HG03097 (cell line): ENCODE measurements around the gene ESRRG.
"Not testable (repeated sequence)": the region's sequence is repeated elsewhere in the genome, so short reads cannot be mapped to it uniquely, and the experiment has no call there.

Source experiments
- ATAC-seq: cut with Tn5 transposase; IDR thresholded peaks from one replicate; pipeline ENCODE4 v1.9.1; 2021; ENCODE audit not compliant: unreplicated experiment, low FRiP score

Gene ESRRG

DNA sequence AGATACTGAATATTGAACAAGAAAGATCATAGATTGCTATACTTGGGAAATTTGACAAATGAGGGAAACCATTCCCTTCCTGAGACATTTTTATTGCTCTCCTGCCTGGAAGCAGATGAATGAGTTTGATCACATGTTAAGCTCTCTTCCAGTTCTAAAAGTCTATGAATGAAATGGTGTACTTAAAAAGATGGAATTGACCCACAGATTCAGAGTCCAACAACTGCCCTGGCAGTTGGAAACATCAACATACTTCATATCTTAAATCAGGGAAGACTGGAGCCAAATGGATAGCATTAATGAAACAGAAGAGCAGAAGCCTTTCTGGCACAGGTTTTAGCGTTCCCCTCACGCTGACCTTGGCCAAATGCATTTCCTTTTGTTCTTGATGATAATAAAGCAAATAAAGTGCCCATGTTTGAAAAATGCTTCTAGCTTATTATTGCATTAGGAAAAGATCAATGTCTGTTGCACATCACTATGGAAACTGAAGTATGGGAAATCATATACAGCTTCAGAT is 142.6 kb downstream of the ESRRG start:
- no peak for ATAC-seq

DNA sequence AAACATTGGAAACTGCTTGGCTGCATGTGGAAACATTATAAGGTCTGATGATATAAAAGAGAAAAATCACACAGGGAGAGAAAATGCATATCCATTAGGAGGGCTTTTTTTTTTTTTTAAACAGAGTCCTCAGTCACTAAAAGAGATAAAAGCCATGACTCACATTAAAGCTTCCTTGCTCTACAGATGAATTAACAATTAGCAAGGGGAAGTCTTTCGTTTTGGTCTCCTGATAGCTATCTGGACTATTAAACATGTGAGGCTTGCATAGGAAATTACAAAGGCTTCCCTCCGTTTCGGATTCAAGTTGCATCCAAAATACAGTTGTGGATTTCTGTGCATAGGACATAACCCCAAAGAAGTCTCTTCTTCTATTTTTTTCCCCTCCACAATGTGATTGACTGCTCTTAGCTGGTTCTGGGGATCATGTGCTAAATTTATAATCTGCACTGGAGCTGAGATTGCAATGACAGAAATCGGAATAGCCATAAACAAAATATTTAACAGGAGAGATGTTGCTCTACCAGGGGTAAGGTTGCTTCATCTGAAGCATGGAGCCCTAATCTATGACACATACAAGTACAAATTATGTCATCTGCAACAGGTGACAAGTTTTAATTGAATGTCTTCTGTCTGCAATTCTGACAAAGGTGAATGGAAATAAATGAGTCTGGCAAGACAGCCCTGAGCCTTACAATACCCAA is 146.8 kb downstream of the ESRRG start:
- ATAC-seq, result no peak

DNA sequence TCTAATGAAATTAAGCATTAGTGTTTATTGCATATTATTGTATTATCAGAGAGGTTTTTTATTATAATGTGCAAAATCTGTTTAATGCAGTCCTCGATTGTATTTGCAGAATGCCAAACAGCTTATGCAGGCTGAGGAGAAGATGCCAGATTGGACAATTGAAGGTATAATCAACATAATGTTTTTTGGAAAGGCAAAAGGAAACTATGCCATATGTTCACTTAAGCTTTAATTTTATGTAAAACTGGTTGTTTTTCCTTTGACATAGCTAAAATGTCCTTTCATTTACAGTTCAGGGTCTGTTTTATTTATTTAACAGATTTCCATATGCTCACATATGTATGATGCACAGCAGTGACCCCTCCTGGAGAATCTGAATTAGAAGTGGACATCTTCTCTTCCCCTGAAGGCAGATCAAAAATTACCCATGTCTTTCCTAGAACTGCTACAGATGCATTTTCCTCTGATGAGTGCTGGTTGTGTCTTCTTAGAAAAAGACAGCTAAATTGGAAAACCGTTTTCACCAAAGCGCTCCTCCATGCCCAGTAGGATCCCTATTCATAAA is 156.5 kb downstream of the ESRRG start:
- ATAC-seq, result no peak

- ATAC-seq, result no peak
Measured at GRCh38 chr1:216563087-216563486, 160.1 kb downstream of the ESRRG start.

- ATAC-seq, result no peak
Measured at GRCh38 chr1:216562383-216562782, 160.8 kb downstream of the ESRRG start.

DNA sequence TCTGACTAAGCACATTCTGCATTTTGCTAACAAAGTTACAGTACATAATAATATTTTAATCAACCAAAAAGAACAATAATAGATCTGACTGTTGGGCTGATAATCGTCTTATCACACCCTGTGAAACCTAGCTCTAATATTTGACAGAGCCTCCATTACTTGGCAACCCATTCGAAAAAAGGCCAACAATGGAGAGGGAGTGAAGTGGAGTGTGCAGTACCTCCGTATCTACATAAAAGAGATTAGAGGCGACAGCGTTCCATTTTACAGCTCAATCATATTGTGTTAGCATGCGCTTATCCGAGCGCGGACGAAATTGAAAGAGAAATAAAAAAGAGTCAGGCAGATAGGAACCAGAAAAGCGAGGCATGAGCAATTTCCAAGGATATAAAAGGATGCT is 162.7 kb downstream of the ESRRG start:
- ATAC-seq, result no peak

DNA sequence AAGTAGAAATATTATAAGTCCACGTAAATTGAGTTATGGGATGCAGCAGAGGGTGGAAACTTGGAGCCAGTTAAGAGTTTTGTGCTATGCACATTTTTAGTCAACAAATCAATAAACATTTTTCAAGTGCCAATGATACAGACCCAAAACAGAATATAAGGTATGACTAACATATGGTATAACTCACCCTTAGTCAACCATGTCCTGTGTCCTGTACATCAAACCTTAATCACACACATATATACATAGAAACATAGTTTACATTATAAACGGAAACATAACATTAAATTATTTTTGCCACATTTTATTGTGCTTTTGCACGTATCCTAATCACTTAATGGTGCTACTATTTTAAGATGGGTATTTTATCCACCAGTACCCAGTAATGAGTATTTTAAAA is 163.9 kb downstream of the ESRRG start:
- ATAC-seq, result no peak

DNA sequence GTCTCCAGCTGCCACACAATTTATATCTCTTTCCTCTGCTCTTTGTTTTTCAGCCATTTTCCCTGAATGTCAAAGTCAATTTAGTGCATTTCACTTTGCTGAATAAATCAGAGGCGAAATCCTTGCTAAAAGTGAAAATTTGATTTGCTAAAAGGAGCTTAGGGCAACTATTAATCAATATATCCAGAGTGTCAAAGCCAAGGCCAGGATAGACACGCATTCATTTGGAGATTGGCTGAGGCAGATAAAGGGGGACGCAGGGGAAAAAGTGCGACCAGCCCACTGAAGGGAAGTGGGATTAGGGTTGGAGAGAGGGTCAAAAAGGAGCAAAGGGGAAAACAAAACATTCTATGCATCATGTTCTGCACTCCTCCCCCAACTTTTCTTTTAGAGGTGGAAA is 167.6 kb downstream of the ESRRG start:
- no peak for ATAC-seq

- ATAC-seq, result no peak
Measured at GRCh38 chr1:216554934-216555333, 168.3 kb downstream of the ESRRG start.

DNA sequence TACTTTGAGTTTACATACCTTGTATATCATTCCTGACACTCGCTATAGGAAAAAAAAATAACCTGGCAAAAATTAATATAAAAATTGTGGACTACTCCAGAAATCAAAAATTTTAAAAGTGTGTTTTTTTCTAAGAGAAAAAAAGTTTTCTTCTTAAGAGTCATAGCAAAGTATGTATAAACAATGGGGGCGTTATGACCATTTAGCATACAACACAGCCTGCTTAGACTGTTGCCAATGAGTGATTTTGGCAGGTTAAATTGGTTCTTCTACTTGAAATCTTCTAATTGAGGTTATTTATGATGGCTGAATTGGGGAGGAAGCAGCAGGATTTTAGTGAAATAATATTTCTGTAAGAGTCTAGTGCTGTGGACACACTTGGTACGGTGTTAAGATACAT is 169.5 kb downstream of the ESRRG start:
- ATAC-seq, result no peak

- no peak for ATAC-seq
Measured at GRCh38 chr1:216553040-216553439, 170.2 kb downstream of the ESRRG start.

- no peak for ATAC-seq
Measured at GRCh38 chr1:216549796-216550195, 173.4 kb downstream of the ESRRG start.

GRCh38 chr1:216542741-216543140 is 180.5 kb downstream of the ESRRG start:
- ATAC-seq, result no peak

GRCh38 chr1:216542263-216542662 is 181.0 kb downstream of the ESRRG start:
- ATAC-seq, result no peak

- no peak for ATAC-seq
Measured at GRCh38 chr1:216535751-216536150, 187.5 kb downstream of the ESRRG start.

DNA sequence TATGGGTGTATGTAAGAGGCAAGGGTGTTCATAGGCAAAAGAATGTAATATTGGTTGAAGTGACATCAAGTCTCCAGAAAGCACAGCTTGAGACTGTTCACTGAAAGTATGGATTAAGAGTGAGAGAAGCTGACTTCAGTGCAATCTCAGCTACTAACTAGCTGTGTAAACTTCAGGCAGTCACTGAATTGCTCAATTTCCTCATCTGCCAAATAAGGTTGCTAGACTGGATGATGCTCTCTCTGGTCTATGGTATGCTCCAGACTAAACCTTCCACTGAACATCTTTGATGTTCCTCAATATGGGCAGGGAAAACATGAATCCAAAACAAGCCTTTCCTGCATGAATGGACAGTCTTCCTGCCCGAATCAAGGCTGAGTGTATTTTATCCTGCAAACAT is 188.2 kb downstream of the ESRRG start:
- ATAC-seq, result no peak

DNA sequence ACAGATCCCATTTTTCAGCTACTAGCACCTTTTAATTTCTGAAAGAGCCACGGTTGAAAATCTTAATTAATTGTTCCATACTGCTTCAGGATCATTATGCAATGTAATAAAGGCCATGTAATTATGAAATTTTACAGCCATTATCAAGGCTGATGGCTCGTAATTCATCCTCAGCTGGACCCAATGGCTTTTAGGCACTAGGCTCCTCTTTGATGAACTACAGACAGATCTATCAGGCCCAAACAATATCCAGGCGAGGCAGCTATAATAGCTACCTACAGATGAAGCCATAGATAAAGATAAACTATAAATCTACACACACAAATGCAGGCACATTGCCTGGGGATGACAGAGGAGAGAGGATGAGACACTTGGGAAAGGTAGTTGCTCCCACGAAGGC is 189.5 kb downstream of the ESRRG start:
- ATAC-seq, result no peak

DNA sequence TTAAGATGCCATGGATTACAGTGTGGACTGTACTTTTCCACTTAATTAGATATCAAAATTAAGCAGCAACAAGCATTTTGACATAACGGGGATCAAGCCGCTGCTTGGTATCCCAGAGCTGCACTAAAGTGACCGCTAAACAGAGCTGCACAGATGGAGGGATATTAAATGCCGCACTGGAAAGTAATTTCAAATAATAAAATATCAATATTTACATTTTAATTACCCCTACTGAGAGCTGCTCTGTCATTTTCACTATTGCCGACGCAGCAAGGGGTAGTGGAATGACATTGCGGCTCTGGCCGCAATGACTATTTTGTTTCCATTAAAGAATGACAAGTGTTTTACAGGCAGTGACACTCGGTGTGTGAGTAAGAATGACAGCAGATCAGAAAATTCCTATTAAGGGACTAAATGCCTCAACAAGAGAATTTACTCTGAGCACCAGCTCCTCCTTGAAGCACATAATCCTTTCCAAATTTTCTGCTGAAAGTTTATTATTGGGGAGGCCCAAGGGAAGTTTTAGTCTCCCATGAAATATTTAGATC is 190.9 kb downstream of the ESRRG start:
- no peak for ATAC-seq

DNA sequence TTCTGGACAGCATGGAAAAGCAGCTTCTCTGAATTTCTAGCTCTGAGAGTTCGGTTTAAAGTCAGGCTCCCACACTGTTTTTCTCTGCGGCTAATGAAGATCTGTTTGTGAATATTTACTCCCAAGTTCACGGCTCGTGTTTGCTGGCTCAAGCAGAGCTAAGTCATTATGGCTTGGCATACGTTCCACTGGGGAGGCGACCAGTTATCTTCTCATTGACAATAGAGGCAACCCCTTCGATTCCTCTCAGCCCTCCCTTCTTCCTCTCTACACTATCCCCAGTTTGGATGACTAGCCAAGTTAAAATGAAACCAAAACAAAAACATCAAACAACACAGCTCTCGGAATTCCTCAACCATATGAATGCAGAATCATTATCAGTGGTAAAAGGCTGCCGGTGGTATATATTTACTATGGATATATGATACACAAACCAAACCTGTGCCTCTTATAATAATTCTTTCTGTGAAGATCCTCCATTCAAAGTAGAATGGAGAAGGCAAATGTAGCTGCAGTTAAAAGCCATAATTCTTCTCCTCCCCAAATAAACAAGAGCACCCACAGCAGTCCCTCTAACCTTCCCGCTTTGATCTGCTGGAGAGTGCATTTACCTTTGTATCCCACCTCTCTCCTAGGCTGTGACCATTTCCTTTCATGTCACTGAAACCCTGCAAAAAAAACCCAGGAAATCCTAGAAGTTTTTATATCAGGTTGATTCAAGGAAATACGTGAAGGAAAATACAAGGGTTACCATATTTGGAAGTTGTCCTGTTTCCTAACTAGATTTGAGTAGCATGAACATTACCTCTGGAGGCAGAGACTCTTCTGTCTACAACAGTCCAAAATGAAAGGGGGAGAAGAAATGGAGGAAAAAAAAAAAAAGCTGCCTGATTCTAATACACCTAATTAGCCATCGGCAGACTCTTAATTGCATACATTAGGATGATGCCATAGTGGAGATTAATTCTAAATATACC is 191.7 kb downstream of the ESRRG start:
- ATAC-seq, result peak; percentile 84

DNA sequence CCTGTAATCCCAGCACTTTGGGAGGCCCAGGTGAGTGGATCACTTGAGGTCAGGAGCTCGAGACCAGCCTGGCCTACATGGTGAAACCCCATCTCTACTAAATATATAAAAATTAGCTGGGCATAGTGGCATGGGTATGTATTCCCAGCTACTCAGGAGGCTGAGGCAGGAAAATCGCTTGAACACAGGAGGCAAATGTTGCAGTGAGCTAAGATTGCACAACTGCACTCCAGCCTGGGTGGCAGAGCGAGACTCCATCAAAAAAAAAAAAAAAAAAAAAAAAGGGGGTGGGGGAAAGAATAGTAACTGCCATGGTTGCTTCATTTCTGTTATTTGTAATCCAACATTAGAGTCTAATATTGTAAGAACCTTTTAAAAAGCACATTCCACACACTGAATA is 193.4 kb downstream of the ESRRG start:
- ATAC-seq, result not testable (repeated sequence)

- ATAC-seq, result peak; percentile 78
Measured at GRCh38 chr1:216528816-216529215, 194.4 kb downstream of the ESRRG start.
